GM18951 (cell line): ENCODE data around the gene MYO1D.
"Not testable (repeated sequence)": the region's sequence is repeated elsewhere in the genome, so short reads cannot be mapped to it uniquely, and the experiment has no call there.

Experiments used
- POLR2A ChIP-seq: IDR thresholded peaks from 4 replicates; pipeline ENCODE4 v1.6.1; 2011; ENCODE audit warnings: mild to moderate bottlenecking; ENCODE audit not compliant: insufficient read length, insufficient read depth; ENCODE audit errors: extremely low read depth
- in situ Hi-C: fragments of 300-500 bp; cut with MboI; formaldehyde crosslinking; loops from one replicate; pipeline ENCODE4 v1.12.0; 2022; ENCODE audit warnings: low sequenced_read_pairs, mixed read lengths, inconsistent platforms; ENCODE audit not compliant: unreplicated experiment

MYO1D gene

DNA sequence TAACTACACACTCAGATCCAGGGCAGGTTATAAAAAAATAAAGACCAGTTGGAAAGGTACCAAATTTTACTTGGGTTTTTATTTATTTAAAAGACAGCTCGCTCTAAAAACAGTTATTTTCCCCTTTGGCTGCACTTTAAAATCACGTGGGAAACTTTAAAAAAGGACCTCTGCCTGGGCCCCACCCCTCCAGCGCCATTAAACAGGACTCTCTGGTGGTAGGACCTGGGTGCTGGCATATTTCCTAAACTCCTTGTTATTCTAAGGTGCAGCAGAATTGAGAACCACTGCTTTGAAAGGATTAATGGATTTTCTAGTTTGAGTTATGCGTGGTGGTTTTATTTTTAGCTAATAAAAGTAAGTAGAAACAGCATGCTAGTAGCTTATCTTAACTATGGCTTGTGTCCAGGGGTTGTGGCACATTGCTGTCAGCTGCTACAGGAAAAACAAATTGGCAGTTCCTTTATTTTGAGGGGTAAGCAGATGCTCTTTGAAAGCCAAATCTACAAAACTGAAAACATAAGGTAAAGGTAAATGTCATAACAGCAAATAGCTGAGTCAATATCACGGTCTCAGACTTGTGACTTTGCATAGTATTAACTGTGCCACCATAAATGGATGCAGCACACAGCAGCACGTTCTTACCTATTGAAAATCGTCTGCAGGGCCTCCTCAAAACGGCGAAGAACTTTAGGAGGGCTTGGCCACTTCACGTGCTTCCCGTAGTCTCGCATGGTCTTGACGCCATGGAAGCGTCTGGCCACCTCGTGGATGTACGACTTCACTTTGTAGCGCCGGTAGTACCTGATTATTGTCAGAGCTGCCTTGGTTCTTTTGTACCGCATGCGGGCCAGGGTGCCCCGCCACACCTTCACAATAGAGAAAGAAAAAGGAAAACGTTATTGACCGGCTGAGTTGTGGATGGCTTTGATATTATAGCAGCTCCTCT lies 218.2 kb downstream of the MYO1D start:
- in situ Hi-C loops: no loop called here
- no peak for TF ChIP-seq POLR2A

GRCh38 chr17:32656886-32657285 lies 220.0 kb downstream of the MYO1D start:
- TF ChIP-seq POLR2A: no peak

GRCh38 chr17:32654324-32654723 lies 222.6 kb downstream of the MYO1D start:
- no peak for TF ChIP-seq POLR2A
- in situ Hi-C loops: no loop called here

More at GRCh38 chr17:32656886-32657285, 220.0 kb downstream of the MYO1D start:
- in situ Hi-C loops: no loop called here

DNA sequence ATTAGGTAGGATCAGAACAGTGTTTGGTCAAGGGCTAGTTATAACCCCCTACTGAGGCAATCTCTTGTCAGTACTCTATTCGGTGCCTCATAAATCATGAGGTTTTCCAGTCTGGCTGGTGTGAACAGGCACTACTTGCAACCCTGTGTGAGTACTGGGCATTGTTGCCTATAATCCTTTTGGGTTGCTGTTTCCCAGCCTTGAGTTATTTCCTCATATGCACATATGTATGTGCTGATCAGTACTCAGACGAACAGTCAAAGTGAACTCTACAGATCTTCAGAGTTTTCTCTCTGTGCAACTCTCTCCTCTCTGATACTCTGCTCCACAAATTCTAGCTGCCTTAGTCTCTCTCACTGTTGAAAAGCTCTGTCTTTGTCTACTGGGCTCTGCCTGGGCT lies 225.8 kb downstream of the MYO1D start:
- in situ Hi-C loops: no loop called here
- TF ChIP-seq POLR2A: no peak

DNA sequence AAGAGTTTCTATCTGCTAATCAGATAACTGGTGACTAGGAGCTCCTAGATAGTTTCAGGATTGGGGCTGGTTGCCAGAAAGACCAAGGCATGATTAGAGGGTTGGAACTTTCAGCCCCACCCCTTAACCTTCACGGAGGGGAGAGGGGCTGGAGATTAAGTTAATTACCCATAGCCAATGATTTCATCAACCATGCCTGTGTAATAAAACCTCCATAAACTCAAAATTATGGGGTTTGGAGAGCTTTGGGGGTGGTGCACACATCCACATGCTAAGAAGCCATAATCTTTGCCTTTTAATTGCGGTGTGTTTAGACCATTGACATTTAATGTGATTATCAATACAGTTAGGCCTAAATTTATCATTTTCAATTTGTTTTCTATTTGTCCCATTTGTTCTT lies 228.5 kb downstream of the MYO1D start:
- TF ChIP-seq POLR2A: no peak
- in situ Hi-C loops: no loop called here

DNA sequence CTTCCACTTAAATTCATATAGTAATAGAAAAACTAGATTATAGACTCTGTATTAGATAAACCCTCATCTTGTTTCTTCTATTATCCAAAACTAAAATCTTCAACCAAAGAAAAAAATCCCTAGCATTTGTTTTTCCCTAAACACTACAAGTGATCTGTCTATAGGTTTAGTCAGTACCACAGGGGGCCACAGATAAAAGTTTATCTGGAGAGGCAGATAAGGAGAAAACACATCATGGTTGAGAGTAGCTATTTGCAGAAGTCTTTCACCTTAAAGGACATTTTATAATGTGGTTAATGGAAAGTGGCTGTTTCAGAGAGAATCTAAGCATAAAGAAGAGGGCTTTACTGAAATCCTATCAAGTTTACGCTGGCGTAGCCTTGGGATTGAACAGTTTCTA lies 230.0 kb downstream of the MYO1D start:
- no peak for TF ChIP-seq POLR2A
- in situ Hi-C loops: no loop called here

DNA sequence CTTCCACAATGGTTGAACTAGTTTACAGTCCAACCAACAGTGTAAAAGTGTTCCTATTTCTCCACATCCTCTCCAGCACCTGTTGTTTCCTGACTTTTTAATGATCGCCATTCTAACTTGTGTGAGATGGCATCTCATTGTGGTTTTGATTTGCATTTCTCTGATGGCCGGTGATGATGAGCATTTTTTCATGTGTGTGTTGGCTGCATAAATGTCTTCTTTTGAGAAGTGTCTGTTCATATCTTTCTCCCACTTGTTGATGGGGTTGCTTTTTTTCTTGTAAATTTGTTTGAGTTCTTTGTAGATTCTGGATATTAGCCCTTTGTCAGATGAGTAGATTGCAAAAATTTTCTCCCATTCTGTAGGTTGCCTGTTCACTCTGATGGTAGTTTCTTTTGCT lies 235.4 kb downstream of the MYO1D start:
- in situ Hi-C loops: not testable (repeated sequence)

DNA sequence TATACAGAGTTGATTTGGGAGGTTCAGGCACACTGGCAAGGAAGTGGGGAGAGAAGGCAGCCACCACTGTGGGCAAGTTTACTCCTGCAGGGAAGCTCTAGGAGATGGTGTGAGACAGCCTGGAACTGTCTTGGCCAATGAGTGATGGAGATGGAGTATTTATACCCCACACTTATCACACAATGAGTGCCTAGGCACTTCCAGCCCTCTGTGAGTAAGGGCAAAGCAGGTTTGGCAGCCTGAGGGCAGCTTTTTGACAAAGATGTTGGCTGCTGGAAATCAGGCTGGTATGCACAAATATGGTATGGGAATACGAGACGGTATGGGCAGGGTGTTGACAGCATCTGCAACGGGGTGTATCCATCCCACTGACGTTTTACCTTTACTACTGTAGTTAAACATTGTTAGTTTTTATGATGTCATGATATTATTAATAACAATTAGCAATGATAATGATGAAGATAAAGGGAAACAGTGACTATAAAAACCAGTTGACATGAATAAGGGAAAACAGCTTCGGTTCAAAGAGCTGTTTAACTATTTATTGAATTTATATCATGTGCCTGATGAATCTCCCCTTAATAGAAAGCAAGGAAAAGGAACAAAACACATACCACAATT lies 240.2 kb downstream of the MYO1D start:
- TF ChIP-seq POLR2A: no peak
- in situ Hi-C loops: no loop called here

DNA sequence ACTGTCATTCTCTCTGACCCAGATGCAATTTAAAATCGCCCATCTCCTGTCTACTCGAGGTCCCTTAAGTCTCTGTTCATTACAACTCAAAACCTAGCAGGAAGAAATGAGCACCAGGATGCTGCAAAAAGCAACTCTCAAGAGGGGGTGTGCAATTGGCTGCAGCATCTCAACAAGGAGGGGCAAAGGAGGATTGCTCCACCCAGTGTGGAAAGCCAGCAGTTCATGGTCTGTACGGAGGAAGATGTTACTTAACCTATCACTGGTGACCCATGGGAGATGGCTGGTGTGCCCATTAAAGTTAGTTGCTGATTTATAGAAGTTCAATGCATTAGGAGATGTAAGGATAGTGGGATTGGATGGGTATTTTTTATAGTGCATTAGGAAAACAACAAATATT lies 242.8 kb downstream of the MYO1D start:
- no peak for TF ChIP-seq POLR2A
- in situ Hi-C loops: no loop called here

DNA sequence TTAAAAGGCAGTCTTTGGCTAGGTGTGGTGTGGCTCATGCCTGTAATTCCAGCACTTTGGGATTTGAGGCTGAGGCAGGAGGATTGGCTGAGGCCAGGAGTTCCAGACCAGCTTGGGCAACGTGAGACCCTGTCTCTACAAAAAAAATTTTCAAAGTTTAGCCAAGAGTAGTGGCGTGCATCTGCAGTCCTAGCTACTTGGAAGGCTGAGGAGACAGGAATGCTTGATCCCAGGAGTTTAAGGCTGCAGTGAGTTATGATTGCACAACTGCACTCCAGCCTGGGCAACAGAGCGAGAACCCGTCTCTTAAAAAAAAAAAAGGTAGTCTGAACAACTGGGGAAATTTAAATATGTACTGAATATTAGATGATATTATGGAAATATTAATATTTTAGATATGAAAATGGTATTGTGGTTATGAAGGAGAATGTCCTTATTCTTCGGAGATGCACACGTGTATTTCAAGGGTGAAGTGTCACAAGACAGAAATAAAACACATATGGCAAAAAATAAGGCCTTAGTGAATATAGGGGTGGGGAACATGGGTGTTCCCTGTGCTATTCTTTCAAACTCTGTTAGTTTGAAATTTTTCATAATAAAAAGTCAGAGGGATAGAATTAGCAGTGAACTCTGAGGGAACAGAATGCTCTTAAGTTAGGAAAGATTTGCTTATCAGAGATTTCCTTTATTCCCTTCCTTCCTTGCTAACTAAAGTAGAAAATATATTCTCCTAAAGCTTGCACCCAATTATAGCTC lies 245.4 kb downstream of the MYO1D start:
- in situ Hi-C loops: no loop called here
- TF ChIP-seq POLR2A: no peak

DNA sequence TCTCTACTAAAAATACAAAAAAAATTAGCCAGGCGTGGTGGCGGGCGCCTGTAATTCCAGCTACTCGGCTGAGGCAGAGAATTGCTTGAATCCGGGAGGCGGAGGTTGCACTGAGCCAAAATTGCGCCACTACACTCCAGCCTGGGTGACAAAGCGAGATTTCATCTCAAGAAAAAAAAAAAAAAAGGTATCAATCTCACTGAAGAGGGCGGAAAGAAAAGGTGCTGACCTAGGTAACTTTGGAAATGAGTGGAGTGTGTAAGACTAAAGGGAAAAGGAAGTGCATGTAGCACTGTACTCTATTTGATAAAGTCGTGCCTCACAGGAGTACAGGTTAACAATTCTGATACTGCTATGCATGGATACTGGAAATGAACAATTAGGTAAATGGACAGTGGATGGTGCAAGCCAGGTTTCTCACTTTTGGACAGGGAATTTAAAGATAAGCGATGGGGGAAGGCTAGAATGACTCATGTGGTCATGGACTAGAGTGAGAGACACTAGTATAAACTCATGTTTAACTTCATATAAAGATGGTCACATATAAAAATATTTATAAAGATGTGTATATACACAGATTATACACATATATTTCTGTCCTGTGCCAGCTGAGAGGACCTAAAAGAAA lies 247.2 kb downstream of the MYO1D start:
- TF ChIP-seq POLR2A: no peak
- in situ Hi-C loops: no loop called here

- in situ Hi-C loops: no loop called here
These were observed 248.5 kb downstream of the MYO1D start for GRCh38 chr17:32628271-32629044.

More at GRCh38 chr17:32628271-32629044, 248.5 kb downstream of the MYO1D start:
- no peak for TF ChIP-seq POLR2A
